Activated naive CD4-positive, alpha-beta T cell treated with anti-CD3 and anti-CD28 coated beads for 36 hours (primary cell): ENCODE measurements around the gene C16orf89. TPM values are rescaled to one million over a fixed set of nuclear protein-coding genes. Genes with fewer than 3 reads are reported as not detected.

ENCODE experiments used
- CTCF ChIA-PET: fragments of 350-600 bp; sonication (Branson Sonifier 250); formaldehyde crosslinking; loops from one replicate; lab custom pipeline; 2021; ENCODE audit warnings: antibody characterized with exemption; lab: Charles Lee
- DNase-seq: peaks from one replicate; pipeline ENCODE4 v3.0.0-alpha.2; 2020
- H3K27ac Mint-ChIP-seq: one replicate; pipeline ENCODE4 v1.8.0; 2021; ENCODE audit warnings: mild to moderate bottlenecking, mixed read lengths
- H3K27me3 Mint-ChIP-seq: one replicate; pipeline ENCODE4 v1.8.0; 2021; ENCODE audit warnings: low read depth, mixed read lengths
- H3K36me3 Mint-ChIP-seq: one replicate; pipeline ENCODE4 v1.8.0; 2021; ENCODE audit warnings: low read depth, mixed read lengths
- H3K4me1 Mint-ChIP-seq: one replicate; pipeline ENCODE4 v1.8.0; 2021; ENCODE audit warnings: low read depth, mixed read lengths
- H3K4me3 Mint-ChIP-seq: one replicate; pipeline ENCODE4 v1.8.0; 2021; ENCODE audit warnings: mild to moderate bottlenecking, moderate library complexity, mixed read lengths
- H3K9me3 Mint-ChIP-seq: one replicate; pipeline ENCODE4 v1.8.0; 2021; ENCODE audit warnings: mixed read lengths
- intact Hi-C: fragments of 100-400 bp; cut with micrococcal nuclease; formaldehyde crosslinking; loops from one replicate; pipeline ENCODE4 v1.15.1; 2023
- total RNA-seq, 2 experiments: library from RNA; stranded (reverse); gene quantifications; one replicate each; pipeline ENCODE4 v1.2.3, GENCODE V29; 2021

Gene C16orf89
- total RNA-seq, 2 experiments from 2014 or later, result not detected

DNA sequence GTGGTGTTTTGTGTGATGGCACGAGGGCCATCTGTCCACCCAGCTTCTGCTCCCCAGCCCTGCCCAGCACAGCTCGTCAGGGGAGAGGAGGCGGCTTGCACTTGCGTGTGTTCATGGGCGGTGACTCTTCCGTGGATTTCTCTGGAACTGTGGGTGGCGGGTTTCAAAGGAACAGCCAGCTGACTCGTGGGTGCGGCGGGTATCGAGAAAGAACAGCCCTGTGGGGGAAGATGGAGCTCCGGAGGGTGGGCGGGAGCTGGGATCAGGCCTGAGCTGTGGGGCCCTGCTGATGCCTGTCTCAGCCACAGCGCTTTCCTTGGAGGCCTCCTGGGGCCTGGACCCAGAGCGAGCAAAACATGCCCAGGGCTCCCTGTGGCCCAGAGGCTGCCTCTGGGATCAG is 45.2 kb downstream of the C16orf89 start:
- no peaks in the 10 kb centered on the region for H3K9me3 Mint-ChIP-seq
- no peak for DNase-seq
- H3K27ac Mint-ChIP-seq, result no peak overlapping the region
- intact Hi-C loops, result no loop called here
- H3K4me3 Mint-ChIP-seq, result no peak overlapping the region
- H3K36me3 Mint-ChIP-seq, result no peaks in the 10 kb centered on the region
- no peaks in the 10 kb centered on the region for H3K27me3 Mint-ChIP-seq
- no peaks in the 10 kb centered on the region for H3K4me1 Mint-ChIP-seq
- CTCF ChIA-PET, result no interaction called here

DNA sequence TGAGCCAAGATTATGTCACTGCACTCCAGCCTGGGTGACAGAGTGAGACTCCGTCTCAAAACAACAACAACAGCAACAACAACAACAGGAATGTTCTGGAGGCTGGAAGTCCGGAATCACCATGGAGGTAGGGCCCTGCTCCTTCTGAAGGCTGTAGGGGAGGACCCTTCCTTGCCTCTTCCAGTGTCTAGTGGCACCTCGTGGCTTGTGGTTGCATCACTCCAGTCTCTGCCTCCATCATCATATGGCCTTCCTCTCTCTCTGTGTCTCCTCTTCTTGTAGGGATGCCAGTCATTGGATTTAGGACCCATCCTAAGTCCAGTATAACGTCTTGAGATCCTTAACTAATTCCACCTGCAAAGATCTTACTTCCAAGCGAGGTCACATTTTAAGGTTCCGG is 46.0 kb downstream of the C16orf89 start:
- no peaks in the 10 kb centered on the region for H3K27me3 Mint-ChIP-seq
- no peaks in the 10 kb centered on the region for H3K4me1 Mint-ChIP-seq
- no peaks in the 10 kb centered on the region for H3K9me3 Mint-ChIP-seq
- CTCF ChIA-PET, result no interaction called here
- no peak overlapping the region for H3K4me3 Mint-ChIP-seq
- no peak overlapping the region for H3K27ac Mint-ChIP-seq
- no peaks in the 10 kb centered on the region for H3K36me3 Mint-ChIP-seq
- intact Hi-C loops, result no loop called here
- DNase-seq, result no peak

DNA sequence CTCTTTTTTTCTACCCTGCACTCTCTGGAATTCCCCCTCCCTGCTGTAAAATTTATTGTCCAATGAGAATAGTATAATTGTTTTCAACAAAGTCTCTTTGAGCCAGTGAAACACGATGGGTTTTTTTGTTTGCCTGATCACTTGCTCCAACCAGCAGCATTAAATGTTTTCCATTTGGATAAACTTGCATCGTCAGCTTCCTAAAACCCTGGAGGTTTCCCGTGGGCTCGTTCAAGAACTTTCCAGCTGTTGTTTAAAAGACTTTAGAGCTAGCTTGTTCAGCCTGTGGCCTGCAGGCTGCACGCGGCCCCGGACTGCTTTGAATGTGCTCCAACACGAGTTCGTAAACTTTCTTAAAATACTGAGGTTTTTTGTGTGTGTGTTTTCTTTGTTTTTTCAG is 47.0 kb downstream of the C16orf89 start:
- H3K4me3 Mint-ChIP-seq, result no peak overlapping the region
- H3K27me3 Mint-ChIP-seq, result no peaks in the 10 kb centered on the region
- no peaks in the 10 kb centered on the region for H3K4me1 Mint-ChIP-seq
- no peak for DNase-seq
- intact Hi-C loops, result no loop called here
- no peaks in the 10 kb centered on the region for H3K9me3 Mint-ChIP-seq
- no peak overlapping the region for H3K27ac Mint-ChIP-seq
- CTCF ChIA-PET, result interaction anchor here (0.7 kb wide), 1 partner anchor 22 kb away, joined by 3 read pairs; no protein-coding TSS in a partner anchor
- H3K36me3 Mint-ChIP-seq, result no peaks in the 10 kb centered on the region

DNA sequence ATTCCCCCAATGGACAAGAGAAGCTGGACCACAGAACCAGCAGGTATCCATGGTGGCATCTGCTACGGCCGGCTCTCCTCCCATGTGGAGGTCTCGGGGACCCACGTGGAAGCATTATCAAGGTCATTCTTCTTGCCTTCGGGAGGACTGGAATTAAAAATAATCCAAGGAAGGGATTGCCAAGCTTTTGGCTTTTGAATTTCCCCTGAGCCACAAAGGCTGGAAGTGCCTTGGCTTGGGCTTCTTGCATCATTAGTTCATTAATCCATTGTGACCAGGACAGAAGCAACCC is 48.1 kb downstream of the C16orf89 start:
- H3K27me3 Mint-ChIP-seq, result no peaks in the 10 kb centered on the region
- no peaks in the 10 kb centered on the region for H3K9me3 Mint-ChIP-seq

DNA sequence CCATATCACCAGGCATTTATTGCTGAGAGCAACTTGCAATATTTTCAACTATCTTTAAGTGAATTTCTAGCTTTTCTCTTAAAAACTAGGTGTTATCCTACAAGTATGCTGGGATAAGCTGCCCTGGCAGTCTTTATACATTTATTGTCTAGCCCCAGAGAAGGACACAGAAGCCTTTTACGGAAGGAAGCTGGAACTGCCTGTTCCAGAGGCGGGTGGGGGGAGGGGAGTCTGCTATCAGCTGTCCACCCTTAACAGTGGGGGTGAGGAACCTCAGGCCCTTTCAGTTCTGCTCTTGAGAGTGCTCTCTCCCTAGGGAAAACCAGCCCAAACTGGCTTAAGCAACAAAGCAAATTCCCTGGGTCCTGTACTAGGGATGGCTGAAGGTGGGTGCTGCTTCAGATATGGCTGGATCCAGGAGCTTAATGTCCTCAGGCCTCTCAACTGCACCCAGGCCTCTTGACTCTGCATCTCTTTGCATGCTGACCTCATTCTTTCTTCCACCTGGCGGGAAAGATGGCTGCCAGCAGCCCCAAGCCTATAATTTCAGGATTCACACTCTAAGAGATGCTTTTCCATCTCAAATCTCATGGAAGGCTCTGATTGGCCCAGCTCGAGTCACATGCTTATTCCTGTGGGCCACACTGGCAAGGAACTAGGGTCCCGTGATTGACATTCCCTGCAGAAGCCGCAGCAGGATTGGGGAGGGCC is 48.6 kb downstream of the C16orf89 start:
- Mint-ChIP-seq H3K36me3 (no peaks in the 10 kb centered on the region), H3K4me3 (no peak overlapping the region), H3K9me3 (no peaks in the 10 kb centered on the region)

More for the DNA sequence above, 48.1 kb downstream of the C16orf89 start:
- Mint-ChIP-seq H3K4me3 (no peak overlapping the region), H3K4me1 (no peaks in the 10 kb centered on the region), H3K36me3 (no peaks in the 10 kb centered on the region), H3K27ac (no peak overlapping the region)
- DNase-seq, result no peak
- intact Hi-C loops, result no loop called here
- CTCF ChIA-PET, result no interaction called here

DNA sequence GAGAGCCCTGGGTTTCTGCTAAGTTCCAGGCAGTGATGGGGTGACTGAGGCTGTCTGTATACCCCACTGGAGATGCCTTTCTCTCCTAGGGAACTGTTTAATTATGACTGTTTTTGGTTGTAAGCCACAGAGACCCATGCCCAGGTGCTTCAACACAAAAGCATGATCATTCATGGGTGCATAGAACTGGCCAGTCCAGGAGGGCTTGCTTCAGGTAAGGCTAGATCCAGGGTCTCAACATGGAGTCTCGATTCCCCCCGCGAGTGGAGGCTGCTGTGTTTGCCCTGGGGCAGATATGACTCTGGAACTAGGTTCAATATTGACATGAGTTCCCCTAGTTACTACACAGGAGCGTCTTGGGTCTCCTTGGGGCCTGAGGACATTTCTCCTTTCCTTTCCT is 49.9 kb downstream of the C16orf89 start:
- CTCF ChIA-PET, result no interaction called here
- Mint-ChIP-seq H3K27ac (no peak overlapping the region), H3K9me3 (no peaks in the 10 kb centered on the region), H3K27me3 (no peaks in the 10 kb centered on the region), H3K36me3 (no peaks in the 10 kb centered on the region), H3K4me1 (no peaks in the 10 kb centered on the region), H3K4me3 (no peak overlapping the region)
- DNase-seq, result no peak
- intact Hi-C loops, result no loop called here

More for the DNA sequence above, 48.6 kb downstream of the C16orf89 start:
- no peaks in the 10 kb centered on the region for H3K4me1 Mint-ChIP-seq
- DNase-seq, result no peak
- H3K27ac Mint-ChIP-seq, result no peak overlapping the region
- CTCF ChIA-PET, result no interaction called here
- H3K27me3 Mint-ChIP-seq, result no peaks in the 10 kb centered on the region
- intact Hi-C loops, result no loop called here

DNA sequence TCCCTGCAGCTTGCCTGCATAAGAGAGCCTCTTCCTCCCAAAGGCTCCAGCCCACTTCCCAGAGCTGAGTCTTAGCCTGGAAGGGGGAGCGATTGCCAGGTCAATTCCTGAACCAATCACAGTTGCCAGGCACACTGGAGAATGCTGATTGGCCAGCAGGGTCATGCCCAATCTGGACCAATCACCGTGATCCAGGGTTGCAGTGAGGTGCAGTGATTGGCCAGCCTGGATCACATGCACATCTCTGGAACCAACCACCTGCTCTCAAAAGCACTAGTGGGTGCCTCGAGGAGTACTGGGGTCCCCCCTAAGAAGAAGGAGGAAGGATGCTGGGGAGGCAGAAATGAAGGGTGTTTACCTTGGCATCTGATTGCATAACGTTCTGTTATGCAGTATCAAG is 50.4 kb downstream of the C16orf89 start:
- peaks cover 3% of the 10 kb centered on the region for H3K27me3 Mint-ChIP-seq
- H3K4me1 Mint-ChIP-seq, result no peaks in the 10 kb centered on the region
- CTCF ChIA-PET, result no interaction called here
- H3K9me3 Mint-ChIP-seq, result no peaks in the 10 kb centered on the region
- no peaks in the 10 kb centered on the region for H3K36me3 Mint-ChIP-seq
- DNase-seq, result no peak
- intact Hi-C loops, result no loop called here
- H3K4me3 Mint-ChIP-seq, result no peak overlapping the region
- H3K27ac Mint-ChIP-seq, result no peak overlapping the region

DNA sequence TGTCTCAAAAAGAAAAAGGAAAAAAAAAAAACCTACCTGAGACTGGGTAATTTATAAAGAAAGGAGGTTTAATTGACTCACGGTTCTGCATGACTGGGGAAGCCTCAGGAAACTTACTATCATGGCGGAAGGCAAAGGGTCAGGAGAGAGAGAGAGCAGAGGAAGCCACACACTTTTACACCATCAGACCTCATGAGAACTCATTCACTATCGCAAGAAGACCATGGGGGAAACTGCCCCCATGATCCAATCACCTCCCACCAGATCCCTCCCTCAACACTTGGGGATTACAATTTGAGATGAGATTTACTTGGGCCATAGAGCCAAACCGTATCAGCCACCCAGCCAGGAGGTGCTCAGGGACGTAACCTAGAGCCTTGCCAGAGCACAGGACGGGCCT is 52.9 kb downstream of the C16orf89 start:
- intact Hi-C loops, result no loop called here
- Mint-ChIP-seq H3K4me1 (no peaks in the 10 kb centered on the region), H3K4me3 (no peak overlapping the region), H3K27ac (no peak overlapping the region), H3K27me3 (peaks cover 7% of the 10 kb centered on the region), H3K9me3 (no peaks in the 10 kb centered on the region), H3K36me3 (no peaks in the 10 kb centered on the region)
- CTCF ChIA-PET, result no interaction called here
- no peak for DNase-seq

DNA sequence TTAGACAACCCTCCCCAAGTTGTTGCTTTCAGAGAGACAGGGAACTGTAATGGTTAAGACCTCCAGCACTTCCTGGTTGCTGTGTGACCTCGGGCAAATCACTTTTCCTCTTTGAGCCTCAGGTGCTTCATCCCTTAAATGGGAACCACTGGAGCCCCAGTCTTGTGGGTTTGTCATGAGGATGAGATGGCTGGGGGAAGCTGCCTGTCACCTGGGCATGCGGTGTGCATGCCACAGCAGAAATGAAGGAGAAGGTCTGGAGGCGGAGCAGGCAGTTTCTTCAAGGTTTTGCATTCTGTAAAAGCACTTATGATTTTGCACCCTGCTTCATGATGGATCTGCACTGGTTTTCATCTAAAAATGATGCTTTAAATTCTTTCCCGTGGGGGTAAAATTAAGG is 54.1 kb downstream of the C16orf89 start:
- Mint-ChIP-seq H3K27me3 (peaks cover 7% of the 10 kb centered on the region), H3K36me3 (no peaks in the 10 kb centered on the region), H3K4me3 (no peak overlapping the region), H3K4me1 (no peaks in the 10 kb centered on the region), H3K9me3 (no peaks in the 10 kb centered on the region), H3K27ac (no peak overlapping the region)
- CTCF ChIA-PET, result no interaction called here
- intact Hi-C loops, result no loop called here
- no peak for DNase-seq

DNA sequence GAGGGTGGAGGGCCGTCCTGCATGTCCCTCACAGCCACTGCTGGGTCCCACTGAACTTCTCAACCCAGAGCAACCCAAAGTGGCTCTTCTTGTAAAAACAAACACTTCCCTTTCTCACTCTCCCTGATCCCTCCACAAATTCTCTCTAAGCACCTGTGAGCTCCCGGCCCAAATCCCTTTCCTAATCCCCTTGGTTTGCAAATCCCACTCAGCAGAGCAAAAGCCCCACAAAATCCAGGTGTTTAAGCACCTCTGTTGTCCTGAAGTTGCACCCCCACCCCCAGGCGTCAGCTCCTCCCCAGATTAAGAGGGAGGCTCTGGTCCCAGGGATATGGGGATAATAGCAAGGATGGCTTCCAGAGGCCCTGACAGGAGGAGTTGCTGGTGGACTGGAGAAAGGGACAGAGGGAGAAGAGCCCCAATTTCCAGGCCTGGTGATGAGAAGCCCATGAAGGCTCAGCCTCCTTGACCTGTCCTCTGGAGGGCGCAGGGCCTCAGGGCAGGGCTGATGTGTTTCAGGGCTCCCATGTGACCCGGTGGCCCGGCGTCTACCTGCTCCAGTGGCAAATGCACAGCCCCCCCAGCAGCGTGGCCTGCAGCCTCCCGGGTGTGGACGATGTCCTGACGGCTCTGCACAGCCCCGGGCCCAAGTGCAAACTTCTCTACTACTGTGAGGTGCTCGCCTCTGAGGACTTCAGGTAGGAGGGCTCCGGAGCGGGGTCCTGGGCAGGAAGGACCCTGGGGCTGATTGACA is 55.0 kb downstream of the C16orf89 start:
- Mint-ChIP-seq H3K4me3 (no peak overlapping the region), H3K4me1 (no peaks in the 10 kb centered on the region), H3K9me3 (no peaks in the 10 kb centered on the region), H3K27me3 (peaks cover 7% of the 10 kb centered on the region), H3K27ac (no peak overlapping the region), H3K36me3 (no peaks in the 10 kb centered on the region)
- no peak for DNase-seq
- intact Hi-C loops, result no loop called here
- CTCF ChIA-PET, result no interaction called here

DNA sequence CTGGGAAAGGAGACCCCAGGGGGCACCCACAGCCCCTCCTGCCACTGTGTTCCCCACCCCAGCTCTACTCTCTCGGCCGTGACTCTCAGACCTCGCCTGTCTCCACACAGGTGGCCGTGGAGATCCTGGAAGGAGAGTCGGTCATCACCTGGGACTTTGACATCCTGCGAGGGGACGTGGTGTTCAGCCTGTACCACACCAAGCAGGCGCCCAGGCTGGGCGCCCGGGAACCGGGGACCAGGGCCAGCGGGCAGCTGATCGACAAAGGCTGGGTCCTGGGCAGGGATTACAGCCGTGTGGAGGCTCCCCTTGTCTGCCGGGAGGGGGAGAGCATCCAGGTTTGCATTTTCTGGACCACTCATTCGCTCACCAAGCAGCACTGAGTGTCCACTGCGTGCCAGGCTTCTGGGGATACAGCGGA is 57.4 kb downstream of the C16orf89 start:
- Mint-ChIP-seq H3K27ac (no peak overlapping the region), H3K9me3 (no peaks in the 10 kb centered on the region), H3K36me3 (no peaks in the 10 kb centered on the region), H3K27me3 (peaks cover 7% of the 10 kb centered on the region), H3K4me3 (no peak overlapping the region), H3K4me1 (no peaks in the 10 kb centered on the region)
- DNase-seq, result no peak
- CTCF ChIA-PET, result no interaction called here
- intact Hi-C loops, result no loop called here

DNA sequence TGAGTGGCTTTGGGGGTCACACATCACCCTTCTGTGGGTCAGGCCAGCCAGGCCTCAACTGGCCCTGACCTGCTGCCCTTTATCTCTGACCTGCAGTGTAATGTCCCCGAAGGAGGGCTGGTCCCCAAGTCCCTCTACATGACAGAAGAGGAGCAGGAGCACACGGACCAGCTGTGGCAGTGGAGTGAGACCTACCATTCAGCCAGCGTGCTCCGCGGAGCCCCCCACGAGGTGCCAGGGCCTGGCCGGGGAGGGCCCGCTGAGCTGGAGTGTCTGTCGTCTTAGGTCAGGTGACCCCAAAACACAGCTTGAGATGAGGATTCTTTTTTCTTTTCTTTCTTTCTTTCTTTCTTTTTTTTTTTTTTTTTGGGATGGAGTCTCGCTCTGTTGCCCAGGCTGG is 58.5 kb downstream of the C16orf89 start:
- peaks cover 7% of the 10 kb centered on the region for H3K27me3 Mint-ChIP-seq
- H3K27ac Mint-ChIP-seq, result no peak overlapping the region
- H3K9me3 Mint-ChIP-seq, result no peaks in the 10 kb centered on the region
- H3K4me3 Mint-ChIP-seq, result no peak overlapping the region
- H3K4me1 Mint-ChIP-seq, result no peaks in the 10 kb centered on the region
- intact Hi-C loops, result no loop called here
- no peaks in the 10 kb centered on the region for H3K36me3 Mint-ChIP-seq
- CTCF ChIA-PET, result no interaction called here
- no peak for DNase-seq
